Eye (tissue), 1 donor: ENCODE measurements around the gene CNTN4.
"Not testable (repeated sequence)": the region's sequence is repeated elsewhere in the genome, so short reads cannot be mapped to it uniquely, and the experiment has no call there.

Source experiments
- DNase-seq: peaks from one replicate; pipeline ENCODE4 v3.0.0-alpha.2; 2015

CNTN4 gene

GRCh38 chr3:2934541-2934940, 835.9 kb downstream of the CNTN4 start:
- no peak for DNase-seq

- DNase-seq: no peak
Observed at GRCh38 chr3:2937055-2937454, 838.4 kb downstream of the CNTN4 start.

DNA sequence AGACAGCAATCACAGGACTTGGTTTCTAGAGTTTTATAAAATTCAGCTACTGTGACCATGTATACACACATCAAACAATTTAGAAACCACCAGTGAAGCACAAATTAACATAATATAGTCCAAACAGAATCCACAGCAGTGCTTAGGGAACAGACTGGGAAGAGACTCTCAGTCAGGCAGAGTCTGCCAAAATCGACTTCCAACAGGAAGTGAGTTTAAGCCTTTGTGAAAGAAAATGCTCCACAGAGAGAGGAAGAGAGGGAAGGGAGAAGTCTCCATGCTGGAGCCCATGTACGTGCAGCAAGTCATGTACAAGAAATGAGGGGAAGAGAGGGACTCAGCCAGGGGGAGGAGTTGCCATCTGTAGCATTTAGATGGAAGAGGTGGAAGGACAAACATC, 838.9 kb downstream of the CNTN4 start:
- no peak for DNase-seq

- peak; percentile 71 for DNase-seq
Observed at GRCh38 chr3:2938711-2939110, 840.0 kb downstream of the CNTN4 start.

- no peak for DNase-seq
Observed at GRCh38 chr3:2940062-2940461, 841.4 kb downstream of the CNTN4 start.

DNA sequence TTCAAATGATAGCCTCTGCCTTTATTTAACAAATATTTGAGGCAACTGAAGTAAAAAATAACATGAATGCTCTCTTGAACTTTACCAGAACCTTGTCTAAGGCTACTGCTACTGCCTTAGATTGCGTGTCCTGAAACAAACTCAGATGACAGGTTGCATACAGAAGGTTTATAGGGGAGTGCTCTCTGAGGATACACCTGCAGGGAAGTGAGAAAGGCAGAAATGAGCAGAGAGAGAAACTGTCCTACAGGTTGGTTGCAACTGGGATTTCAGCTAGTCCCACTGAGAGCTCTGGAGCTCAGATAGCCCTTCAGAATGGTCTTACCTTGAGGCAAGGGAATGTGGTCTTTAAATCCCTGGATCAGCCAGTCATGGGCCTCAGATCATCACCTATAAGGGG, 846.0 kb downstream of the CNTN4 start:
- DNase-seq: no peak

DNA sequence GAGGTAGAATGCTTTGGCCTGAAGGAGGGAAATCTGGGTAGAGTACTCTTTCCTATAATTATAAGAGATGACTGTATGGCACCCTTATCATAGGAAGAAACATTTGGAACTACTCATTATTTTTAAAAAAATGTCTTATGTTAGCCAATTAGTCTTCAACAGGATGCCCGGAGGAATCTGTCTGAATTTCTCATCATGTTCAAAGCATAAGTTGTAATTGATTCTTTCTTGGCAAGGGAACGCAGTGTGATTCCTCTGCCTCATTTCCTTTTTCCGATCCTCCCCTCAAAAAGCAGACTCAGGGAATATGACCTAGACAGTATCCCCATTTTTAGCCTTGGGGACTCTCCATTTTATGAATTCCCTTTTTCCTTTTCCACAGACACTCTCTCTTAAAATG, 846.5 kb downstream of the CNTN4 start:
- no peak for DNase-seq

GRCh38 chr3:2947536-2947935, 848.9 kb downstream of the CNTN4 start:
- no peak for DNase-seq

DNA sequence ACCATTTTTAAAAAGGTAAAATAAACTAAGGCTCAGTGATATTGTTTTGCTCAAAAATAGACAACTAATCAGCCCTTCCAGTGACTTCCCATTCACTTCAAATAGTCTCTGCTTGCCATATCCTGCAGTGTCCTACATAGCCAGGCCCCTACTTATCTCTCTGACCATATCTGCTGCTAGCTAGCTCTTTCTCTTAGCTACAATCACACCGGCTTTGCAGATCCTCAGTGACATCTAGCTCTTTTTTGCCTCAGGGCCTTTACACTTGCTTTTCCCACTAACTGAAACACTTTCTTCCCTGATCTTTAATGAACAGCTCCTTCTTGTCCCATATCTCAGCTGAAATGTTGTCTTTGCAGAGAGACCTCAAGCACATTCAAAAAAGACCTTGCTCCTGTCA, 850.2 kb downstream of the CNTN4 start:
- no peak for DNase-seq

- no peak for DNase-seq
Observed at GRCh38 chr3:2950159-2950558, 851.5 kb downstream of the CNTN4 start.

- DNase-seq: no peak
Observed at GRCh38 chr3:2957115-2957514, 858.4 kb downstream of the CNTN4 start.

DNA sequence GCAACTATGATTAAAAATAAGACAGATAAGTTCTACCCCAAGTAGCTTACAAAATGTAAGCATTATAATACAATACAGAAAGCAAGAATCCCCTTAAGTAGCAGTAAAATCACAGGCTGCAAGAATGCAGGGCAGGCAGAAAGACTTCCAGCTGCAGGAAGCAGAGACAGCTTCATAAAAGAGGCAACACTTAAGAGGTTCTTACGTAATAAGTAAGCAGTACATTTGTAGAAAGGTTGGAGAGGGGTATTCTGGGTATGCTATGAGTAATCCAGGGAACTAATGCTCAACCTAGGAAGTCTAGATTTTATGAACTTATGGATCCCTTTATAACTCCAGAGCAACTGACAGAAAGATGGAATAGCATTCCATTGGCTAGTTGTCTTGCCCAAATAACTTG, 859.9 kb downstream of the CNTN4 start:
- no peak for DNase-seq

GRCh38 chr3:2961576-2961975, 862.9 kb downstream of the CNTN4 start:
- DNase-seq: no peak

DNA sequence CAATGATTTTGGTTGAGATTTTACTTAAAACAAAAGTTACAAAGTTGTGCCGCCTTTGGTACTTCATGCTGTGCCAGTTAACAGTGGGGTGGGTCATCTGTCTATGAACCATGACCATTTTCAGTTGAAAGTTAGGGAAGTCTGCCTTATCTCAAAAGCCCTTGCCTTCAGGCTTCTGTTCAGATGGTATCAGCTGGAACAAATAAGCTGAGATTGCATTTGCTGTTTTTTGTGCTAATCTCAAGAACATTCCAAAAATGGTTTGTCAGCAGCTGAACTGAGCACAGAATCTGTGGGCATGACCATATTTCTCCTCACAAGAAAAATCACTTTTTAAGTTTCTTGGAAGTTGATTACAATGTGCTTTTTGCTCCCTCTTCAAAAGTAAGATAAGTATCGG, 869.2 kb downstream of the CNTN4 start:
- no peak for DNase-seq

DNA sequence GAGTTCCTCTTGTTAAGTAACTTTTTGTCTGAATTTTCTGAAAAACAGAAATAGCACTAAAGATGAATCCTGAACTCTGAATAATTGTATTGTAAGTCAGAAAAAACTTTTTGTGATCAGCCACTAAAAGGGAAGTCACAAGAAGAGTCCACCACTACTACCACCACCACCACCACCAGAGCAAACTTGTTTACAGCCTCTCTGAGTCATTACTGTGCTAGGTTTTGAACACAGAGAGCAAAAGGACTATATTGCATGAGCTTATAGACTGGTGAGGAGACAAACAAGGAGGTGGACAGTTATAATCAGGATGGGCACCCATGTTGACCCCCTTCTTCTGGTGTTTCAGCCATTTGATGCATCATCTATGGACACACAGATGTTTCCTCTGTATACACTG, 869.8 kb downstream of the CNTN4 start:
- DNase-seq: no peak

- DNase-seq: no peak
Observed at GRCh38 chr3:2976212-2976611, 877.5 kb downstream of the CNTN4 start.

- no peak for DNase-seq
Observed at GRCh38 chr3:2976796-2977195, 878.1 kb downstream of the CNTN4 start.

- DNase-seq: no peak
Observed at GRCh38 chr3:2978977-2979732, 880.5 kb downstream of the CNTN4 start.

- no peak for DNase-seq
Observed at GRCh38 chr3:2984005-2984830, 885.6 kb downstream of the CNTN4 start.

DNA sequence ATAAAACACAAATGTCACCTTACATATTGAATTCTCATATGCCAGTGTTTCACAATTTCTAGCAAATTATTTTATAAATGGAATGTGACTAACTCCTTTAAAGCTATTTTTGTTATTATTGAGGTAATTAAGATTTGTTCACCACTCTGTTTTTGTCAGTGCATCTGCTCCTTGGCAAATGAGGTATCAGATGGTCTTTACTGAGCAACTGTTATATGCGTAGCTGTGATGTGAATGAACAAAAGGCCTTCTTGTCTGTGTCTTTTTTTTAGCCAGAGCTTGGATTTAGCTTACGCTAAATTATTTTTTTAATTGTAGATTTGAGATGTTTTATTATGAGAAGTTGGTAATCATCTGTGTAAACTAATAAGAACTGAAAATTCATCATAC, 886.2 kb downstream of the CNTN4 start:
- no peak for DNase-seq

DNA sequence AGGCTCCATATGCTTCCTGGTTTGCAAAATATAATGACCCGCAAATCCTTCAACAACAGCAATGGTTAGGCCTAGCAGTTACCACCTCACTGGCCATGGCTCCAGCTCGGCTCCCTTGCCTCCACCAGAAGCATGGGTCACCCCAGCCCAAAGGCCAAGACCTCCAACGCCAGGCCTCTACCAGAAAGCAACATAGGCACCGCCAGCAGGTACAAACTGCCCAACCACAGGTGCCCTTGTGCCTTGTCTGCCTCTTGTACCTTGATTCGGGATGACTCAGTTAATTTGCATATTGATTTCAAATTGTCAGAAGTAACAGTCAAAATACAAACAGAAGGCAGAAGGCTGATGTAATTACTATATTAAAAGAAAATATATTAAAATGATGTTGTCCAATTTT, 886.8 kb downstream of the CNTN4 start:
- no peak for DNase-seq

- no peak for DNase-seq
Observed at GRCh38 chr3:2992534-2992933, 893.9 kb downstream of the CNTN4 start.

DNA sequence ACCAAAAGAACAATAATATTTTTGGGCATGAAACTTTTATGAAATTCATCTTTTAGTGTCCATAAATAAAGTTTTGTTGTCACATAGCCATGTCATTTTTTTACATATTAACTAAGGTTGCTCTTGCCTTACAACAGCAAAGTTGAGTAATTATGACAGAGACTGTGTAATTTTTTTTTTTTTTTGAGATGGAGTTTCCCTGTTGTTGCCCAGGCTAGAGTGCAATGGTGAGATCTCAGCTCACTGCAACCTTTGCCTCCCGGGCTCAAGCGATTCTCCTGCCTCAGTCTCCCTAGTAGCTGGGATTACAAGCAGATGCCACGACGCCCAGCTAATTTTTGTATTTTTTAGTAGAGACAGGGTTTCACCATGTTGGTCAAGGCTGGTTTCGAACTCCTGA, 894.5 kb downstream of the CNTN4 start:
- not testable (repeated sequence) for DNase-seq

GRCh38 chr3:2993736-2994135, 895.1 kb downstream of the CNTN4 start:
- peak; percentile 6 for DNase-seq

DNA sequence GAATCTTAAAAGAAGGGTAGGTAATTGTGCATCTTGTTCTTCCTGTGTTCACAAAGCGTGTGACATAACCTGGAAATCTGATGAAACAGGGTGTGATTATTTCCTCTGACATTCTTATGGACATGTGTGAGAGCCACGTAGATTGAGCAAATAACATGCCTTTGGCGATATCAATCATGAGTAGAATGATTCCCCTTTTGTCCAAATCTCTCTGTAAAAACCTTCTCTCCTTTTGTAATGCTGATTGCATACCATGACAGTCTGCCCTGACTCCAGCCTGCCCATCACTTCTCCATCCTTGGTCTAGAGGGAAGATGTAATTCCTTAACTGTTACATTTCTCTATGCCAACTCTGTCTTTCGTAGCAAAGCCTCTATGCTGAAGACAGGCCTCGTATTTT, 896.5 kb downstream of the CNTN4 start:
- no peak for DNase-seq
